HG03565 (cell line): Measurements from ENCODE around the gene POR.

Experiments
- ATAC-seq: cut with Tn5 transposase; IDR thresholded peaks from one replicate; pipeline ENCODE4 v1.9.1; 2021; ENCODE audit warnings: mild to moderate bottlenecking, moderate library complexity; ENCODE audit not compliant: unreplicated experiment

POR gene

DNA sequence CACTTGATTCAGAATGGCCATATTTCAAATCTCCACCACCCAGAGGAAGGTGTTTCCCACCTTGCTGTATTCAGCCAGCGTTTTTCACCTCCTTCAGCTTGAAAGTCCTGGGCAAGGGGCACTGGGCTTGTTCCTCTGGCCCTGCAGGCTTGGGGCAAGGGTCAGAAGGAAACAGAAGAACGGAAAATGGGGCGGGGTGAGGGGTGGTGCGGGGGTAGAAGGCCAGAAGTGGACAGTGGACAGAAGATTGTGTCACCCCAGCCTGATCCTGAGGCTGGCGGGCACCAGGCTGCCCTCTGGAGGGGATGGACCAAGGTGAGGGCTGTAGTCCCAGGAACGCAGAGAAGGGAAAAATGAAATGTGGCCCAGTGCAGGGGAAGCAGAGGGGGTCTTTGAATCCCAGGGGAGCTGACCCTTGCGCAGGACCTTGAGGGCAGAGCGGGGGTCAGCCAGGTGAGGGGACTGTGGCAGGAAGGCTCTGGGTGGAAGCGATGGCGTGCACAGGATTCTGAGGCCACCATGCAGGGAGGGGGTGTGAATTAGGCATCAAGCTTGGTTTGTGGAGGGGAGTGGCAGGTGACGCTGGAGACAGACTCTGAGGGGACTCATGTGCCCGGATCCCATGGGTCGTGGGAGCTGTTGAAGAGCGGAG lies 56.5 kb downstream of the POR start:
- no peak for ATAC-seq

DNA sequence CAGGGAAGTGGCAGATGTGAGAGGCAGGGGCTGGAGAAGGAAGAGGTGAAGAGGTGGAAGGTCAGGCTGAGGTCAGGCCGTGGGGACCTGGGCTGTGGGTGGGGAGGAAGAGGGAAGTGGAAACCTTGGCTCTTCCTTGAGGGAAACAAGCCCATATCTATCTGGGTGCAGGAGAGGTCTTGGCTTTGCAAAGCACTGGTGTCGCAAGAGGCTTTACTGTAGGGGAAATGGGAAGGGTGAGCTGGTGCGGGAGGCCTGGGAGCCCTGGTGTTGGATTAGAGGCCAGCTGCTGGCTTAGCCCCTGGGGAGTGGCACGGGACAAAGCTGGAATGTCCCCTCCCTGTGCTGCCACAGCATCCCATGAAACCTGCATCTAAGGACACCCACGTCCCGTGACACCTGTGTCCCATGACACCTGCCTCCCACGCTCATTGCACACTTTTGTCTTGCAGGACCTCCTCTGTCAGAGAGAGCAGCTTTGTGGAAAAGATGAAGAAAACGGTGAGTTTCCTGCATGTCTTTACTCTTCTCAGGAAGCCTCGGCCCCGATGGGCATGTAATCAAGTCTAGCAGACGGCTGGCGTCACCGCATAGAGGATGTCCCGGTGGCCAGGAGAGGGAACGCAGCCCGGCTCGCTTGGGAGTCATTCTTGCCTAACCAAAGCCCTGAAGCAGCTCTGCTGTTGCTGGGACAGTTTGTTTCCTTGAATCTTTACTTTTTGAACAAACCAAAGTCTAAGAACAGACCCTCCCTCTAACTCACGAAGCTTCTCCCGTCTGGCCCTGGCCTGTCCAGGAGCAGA lies 57.2 kb downstream of the POR start:
- no peak for ATAC-seq

DNA sequence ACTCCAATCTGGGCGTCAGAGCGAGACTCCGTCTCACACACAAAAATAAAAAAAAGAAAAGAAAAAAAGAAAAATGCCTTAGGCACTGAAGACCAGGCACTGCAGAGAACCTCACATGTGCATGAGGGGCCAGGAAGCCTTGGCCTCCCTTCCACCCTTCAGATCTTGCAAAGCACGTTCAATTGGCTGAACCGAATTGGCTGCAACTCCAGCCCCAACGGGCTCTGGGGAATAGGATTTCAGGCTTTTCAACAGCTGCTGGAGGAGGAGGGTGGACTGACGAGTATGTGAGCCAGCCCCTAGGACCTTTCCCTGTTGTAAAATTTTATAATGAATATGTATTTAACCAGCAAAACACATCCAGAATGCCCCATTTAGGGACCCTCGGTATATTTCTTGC lies 62.8 kb downstream of the POR start:
- no peak for ATAC-seq

DNA sequence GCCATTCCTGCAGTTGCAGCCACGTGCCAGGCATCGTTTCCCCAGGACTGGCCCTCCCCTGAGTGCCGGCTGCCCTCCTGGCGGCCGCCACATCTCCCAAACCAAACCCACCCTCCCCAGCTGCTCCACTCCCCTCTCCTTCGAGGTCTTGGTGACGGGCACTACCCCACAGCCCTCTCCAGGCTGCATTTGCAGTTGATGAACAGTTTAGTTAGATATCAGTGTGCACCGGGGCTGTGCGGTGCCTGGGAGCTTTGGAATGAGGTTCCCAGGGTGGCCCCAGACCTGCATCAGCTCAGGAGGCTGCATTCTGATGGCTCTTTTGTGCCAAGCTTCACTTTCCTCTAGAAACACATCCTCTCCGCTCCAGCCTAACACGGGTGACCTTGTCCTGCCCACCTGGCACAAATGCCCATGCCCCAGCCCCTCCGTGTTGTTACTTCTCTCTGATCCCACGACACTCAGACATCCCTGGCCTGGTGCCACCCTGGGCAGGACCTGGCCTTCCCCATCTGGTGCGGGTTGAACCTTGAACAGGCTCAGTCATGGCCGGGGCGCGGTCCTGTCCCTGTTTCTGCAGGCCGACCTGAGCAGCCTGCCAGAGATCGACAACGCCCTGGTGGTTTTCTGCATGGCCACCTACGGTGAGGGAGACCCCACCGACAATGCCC lies 64.9 kb downstream of the POR start:
- no peak for ATAC-seq

DNA sequence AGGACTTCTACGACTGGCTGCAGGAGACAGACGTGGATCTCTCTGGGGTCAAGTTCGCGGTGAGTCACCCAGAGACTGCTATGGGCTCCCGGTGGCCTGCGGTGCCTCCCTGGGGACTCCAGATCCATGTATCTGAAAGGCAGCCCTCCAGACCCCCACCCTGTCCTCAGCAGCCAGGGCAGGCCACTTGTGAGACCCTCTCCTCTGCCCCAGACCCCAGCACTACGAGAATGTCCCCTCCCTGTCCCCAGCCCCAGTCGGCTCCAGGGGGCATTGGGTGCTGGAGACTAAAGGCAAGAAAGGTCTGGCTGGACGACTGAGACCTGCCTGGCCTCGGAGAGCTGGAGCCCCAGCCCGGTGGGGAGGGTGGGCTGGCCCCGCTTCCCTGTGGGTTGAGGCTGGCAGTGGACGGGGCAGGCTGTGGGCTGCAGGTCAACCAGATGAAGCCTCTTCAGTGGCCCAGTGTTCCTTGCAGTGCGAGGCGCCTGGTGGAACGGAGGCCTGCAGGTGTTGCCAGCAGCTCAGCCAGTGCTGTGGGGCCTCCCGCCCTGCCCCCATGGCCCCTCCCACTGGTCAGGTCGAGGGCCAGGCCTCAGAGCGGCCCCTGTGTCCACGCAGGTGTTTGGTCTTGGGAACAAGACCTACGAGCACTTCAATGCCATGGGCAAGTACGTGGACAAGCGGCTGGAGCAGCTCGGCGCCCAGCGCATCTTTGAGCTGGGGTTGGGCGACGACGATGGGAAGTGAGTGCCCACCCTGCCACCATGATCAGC lies 65.7 kb downstream of the POR start:
- ATAC-seq = no peak

DNA sequence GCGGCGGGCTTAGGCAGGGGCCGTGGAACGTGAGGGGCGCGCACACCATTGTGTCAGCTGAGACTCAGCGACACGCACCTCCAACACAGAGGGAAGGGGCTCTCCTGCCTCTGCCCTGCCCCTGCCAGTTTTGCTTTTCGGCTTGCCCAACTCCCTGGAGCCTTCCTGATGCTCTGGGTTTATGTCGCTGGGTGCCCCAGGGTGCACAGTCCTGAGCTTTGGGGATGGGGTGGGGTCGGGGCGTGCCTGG lies 66.2 kb downstream of the POR start:
- no peak for ATAC-seq

DNA sequence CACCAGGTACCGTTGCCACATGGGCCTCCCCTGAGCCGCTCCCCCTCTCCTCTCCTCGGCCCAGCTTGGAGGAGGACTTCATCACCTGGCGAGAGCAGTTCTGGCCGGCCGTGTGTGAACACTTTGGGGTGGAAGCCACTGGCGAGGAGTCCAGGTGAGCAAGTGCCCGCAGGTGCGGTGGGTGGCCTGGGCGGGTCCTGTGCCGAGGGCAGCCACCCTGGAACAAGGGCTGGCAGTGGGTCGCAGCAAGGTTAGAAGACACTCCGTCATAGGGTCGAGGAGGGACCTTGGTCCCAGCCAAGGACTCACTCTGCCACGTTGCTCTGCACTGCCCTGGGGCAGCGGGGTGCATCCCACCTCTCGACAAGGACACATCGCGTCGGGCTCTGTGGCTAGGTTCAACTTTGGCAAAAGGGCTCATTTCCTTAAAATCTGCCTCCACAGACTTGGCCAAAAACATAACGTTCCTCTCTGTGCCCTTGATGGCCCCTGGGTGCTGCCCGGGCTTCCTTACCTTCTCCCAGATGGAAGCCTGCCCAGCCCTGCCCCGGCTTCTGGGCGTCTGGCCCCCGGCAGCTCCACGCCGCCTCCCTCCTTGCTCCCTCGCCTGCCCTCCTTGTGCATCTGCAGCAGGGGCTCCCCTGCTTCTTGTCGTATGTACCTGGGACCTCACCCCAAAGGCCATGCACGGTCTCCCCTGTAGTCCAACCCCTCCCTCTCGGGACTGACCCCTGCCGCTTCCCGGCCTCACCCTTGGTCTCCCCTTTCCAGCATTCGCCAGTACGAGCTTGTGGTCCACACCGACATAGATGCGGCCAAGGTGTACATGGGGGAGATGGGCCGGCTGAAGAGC lies 66.7 kb downstream of the POR start:
- no peak for ATAC-seq

DNA sequence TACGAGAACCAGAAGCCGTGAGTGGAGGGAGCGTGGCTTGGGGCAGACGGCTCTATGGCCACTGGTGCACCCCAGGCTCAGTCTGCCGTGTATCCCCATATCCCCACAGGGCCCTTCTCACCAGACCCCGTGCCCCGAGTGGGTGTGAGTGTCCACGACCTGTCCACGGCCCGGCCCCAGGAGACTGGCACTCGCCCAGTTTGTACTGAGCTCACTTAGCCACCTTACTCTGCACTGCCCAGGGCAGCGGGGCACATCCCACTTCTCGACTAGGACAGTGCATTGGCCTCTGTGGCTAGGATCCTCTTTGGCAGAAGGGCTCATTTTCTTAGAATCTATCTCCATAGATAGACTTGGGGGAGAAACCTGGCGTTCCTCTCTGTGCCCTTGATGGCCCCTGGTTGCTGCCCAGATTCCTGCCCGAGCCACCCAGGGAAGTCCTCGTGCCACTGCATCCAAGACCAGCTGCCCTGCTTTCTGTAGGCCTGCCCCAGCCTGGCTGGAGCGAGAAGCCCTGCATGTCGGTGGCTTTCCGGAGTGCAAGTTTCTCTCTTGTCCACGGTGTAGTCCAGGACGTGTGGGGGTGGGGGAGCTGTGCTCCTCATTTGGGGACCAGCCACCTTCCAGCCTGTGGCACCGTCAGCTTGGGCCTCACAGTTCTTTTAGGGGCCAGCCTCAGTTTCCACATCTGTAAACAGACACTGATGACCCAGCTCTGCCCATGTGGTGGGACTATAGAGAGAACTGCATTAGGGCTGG lies 67.5 kb downstream of the POR start:
- no peak for ATAC-seq

DNA sequence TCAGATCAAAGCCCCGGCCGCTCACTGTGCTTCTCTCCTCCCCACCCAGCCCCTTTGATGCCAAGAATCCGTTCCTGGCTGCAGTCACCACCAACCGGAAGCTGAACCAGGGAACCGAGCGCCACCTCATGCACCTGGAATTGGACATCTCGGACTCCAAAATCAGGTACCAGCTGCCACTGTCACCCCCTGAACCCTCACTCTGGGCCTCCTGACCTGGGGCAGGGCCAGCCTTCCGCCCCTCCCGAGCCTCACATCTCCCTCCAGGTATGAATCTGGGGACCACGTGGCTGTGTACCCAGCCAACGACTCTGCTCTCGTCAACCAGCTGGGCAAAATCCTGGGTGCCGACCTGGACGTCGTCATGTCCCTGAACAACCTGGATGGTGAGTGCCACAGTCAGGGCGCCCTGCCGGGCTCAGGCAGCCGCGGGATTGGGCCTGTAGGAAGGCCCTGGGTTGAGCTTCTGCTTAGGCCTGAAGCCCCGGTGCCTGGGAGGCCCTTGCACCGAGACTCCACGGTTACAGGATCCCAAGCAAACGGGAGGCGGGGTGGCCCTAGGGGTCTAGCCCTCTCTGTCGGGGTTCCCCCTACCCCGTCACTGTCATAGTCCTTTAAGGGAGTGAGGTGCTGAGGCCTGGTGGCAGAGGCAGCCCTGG lies 68.6 kb downstream of the POR start:
- no peak for ATAC-seq

DNA sequence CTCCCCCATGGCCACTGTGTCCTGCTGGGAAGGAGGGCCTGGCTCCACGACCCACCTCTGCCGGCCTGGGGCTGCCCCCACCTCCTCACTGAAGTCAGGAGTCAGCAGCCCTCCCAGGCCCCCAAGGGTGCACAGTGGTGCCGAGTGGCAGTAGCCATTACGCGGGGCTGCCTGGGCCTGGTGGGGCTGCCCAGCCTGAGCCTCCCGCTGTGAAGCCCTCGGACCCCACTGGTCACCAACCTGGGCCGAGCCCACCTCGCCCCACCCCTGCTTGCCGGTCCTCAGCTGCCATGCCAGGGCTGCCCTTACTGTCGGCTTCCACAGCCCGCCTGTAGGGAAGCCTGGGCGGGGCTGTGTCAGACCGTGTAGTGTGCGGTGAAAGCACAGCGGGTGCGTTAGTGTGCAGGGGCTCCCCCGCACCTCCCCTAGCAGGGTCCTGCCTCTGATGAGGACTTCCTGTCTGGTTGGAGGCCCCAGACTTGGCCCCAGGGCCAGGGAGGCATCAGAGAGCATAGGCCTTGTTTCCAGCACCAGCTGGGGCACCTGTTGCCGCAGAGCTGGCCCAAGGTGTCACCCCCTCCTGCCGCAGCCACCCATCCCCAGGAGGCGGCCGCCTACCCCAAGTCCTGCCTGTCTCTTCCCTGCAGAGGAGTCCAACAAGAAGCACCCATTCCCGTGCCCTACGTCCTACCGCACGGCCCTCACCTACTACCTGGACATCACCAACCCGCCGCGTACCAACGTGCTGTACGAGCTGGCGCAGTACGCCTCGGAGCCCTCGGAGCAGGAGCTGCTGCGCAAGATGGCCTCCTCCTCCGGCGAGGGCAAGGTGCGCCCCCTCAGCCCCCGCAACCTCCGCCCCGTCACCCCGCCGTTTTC lies 69.4 kb downstream of the POR start:
- no peak for ATAC-seq

DNA sequence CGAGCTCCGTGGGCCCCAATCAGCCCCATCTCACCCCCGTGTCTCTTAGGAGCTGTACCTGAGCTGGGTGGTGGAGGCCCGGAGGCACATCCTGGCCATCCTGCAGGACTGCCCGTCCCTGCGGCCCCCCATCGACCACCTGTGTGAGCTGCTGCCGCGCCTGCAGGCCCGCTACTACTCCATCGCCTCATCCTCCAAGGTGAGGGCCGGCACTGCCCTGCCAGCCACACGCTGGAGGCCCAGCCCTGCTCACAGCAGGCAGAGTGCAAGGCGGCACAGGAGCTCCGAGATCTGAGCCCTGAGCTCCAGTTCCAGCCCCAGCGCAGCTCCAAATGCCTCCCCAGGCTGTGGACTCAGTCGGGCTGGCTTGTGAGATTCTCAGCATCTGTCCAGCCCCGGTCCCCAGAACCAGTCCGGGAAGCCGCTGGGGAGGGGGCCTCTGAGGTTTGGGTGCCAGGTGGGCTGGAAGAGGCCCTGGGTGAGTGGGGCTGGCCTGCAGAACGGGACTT lies 70.1 kb downstream of the POR start:
- no peak for ATAC-seq

DNA sequence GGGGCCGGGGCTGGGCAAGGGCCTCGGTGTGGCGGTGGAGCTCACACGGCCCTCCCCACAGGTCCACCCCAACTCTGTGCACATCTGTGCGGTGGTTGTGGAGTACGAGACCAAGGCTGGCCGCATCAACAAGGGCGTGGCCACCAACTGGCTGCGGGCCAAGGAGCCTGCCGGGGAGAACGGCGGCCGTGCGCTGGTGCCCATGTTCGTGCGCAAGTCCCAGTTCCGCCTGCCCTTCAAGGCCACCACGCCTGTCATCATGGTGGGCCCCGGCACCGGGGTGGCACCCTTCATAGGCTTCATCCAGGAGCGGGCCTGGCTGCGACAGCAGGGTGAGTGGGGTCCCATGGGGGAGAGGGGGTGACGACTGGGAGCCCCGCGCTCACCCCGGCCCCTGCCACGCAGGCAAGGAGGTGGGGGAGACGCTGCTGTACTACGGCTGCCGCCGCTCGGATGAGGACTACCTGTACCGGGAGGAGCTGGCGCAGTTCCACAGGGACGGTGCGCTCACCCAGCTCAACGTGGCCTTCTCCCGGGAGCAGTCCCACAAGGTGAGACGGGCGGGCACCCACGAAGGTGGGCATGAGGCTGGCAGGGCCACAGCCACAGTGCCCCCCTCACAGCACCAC lies 70.7 kb downstream of the POR start:
- no peak for ATAC-seq

DNA sequence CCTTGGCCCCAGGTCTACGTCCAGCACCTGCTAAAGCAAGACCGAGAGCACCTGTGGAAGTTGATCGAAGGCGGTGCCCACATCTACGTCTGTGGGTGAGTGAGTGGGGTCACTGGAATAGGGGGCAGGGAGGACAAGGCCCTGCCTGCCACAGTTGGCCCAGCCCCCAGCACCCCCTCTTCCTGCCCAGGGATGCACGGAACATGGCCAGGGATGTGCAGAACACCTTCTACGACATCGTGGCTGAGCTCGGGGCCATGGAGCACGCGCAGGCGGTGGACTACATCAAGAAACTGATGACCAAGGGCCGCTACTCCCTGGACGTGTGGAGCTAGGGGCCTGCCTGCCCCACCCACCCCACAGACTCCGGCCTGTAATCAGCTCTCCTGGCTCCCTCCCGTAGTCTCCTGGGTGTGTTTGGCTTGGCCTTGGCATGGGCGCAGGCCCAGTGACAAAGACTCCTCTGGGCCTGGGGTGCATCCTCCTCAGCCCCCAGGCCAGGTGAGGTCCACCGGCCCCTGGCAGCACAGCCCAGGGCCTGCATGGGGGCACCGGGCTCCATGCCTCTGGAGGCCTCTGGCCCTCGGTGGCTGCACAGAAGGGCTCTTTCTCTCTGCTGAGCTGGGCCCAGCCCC lies 71.3 kb downstream of the POR start:
- no peak for ATAC-seq

DNA sequence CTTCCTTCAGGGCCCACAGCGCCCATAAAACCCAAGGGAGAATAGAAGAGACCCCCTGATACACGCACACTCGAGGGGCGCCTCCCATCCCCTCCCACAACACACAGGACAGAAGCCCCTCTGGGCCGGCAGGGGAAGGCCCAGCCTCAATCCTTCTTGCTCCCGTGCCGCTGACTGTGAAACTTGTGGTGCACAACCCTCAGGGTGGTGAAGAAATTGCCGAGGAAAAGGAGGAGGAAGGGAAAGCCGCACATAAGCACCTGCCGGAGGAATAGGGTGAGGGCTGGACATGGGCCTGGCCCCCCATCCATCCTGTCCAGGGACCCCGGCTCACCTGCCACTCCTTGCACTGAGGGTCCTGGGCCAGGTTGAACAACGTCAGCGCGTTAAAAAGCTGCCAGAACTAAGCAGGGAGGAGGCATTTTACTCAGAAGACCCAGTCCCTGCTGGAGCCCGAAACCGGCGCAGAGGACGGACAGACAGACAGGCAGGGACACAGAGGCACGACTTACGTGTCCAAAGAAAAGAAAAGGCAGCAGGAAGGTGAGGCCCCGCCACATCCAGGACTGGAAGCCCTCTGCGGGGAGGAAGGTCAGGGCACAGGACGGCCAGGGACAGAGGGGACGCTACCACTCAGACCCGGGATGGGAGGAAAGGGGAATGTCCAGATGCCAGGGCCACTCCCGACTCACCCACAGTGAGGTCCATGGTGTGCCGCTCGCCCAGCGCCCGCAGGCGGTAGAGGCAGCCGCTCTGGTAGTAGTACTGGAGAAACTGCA lies 72.3 kb downstream of the POR start:
- ATAC-seq = no peak

DNA sequence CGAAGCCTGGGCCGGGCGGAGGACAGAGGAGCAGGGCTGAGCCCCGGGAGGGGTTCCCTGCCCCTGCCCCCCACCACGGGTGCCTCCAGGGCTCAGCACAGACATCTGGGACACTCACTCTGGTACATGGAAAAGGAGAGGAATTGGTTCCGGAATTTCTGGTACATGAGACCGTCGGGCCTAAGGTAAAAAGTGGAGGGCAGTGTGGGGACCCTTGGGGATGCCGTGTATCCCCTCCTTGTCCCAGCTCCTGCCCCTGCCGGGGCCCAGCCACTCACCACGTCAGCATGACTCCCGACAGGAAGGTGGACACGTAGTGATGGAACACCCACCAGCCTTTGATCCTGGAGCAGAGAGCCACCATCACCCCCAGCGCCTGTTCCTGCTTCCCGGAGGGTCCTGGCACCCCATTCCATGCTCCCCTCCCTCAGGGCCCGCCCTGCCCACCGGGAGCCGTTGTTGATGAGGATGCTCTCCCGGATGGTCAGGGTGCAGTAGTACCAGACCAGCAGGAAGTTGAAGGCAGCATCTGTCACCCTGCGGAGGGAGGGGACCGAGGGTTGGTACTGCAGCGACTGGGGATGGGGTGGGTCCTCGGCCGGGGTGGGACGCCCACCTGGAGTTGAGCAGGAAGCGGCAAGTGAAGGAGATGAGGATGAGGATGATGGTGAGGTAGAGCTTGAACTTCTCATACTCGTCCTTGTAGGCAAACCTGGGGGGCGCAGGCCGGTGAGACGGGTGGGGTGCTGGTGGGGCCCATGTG lies 73.0 kb downstream of the POR start:
- ATAC-seq = no peak
